NCI-H1092 (cell line): ENCODE results near the gene DDB1.
A peak's percentile ranks its signal among the peaks of the same experiment; 100 is the strongest.

Source experiments
- DNase-seq: peaks from one replicate; lab custom pipeline; 2025; lab: John Stamatoyannopoulos, UW

Gene DDB1

GRCh38 chr11:61354208-61354607 is 21.3 kb upstream of the DDB1 start:
- no peak for DNase-seq

GRCh38 chr11:61353131-61354067 is 20.5 kb upstream of the DDB1 start:
- DNase-seq = no peak

- no peak for DNase-seq
Observed at GRCh38 chr11:61352038-61352437, 19.1 kb upstream of the DDB1 start.

GRCh38 chr11:61350803-61351202 is 17.9 kb upstream of the DDB1 start:
- no peak for DNase-seq

GRCh38 chr11:61350336-61350735 is 17.4 kb upstream of the DDB1 start:
- no peak for DNase-seq

GRCh38 chr11:61349916-61350315 is 17.0 kb upstream of the DDB1 start:
- DNase-seq = no peak

- DNase-seq = no peak
Observed at GRCh38 chr11:61349189-61349751, 16.4 kb upstream of the DDB1 start.

- no peak for DNase-seq
Observed at GRCh38 chr11:61347916-61348461, 15.1 kb upstream of the DDB1 start.

- no peak for DNase-seq
Observed at GRCh38 chr11:61345954-61346843, 13.3 kb upstream of the DDB1 start.

- DNase-seq = no peak
Observed at GRCh38 chr11:61345170-61345610, 12.3 kb upstream of the DDB1 start.

GRCh38 chr11:61343792-61344745 is 11.2 kb upstream of the DDB1 start:
- DNase-seq = no peak

- no peak for DNase-seq
Observed at GRCh38 chr11:61342207-61342803, 9.4 kb upstream of the DDB1 start.

- DNase-seq = no peak
Observed at GRCh38 chr11:61341706-61342105, 8.8 kb upstream of the DDB1 start.

GRCh38 chr11:61340979-61341378 is 8.1 kb upstream of the DDB1 start:
- DNase-seq = no peak

GRCh38 chr11:61339490-61339878 is 6.6 kb upstream of the DDB1 start:
- no peak for DNase-seq

GRCh38 chr11:61338783-61339489 is 6.0 kb upstream of the DDB1 start:
- no peak for DNase-seq

GRCh38 chr11:61337706-61338470 is 5.0 kb upstream of the DDB1 start:
- no peak for DNase-seq

GRCh38 chr11:61336171-61336935 is 3.4 kb upstream of the DDB1 start:
- DNase-seq = peak; percentile 80
